Sigmoid colon (tissue), 7 donors: ENCODE results near the gene RAB11FIP5. TPM values are rescaled to one million over a fixed set of nuclear protein-coding genes. Genes with fewer than 3 reads are reported as not detected.
A peak's percentile ranks its signal among the peaks of the same experiment; 100 is the strongest.

Source experiments
- DNase-seq: peaks from one replicate; pipeline ENCODE4 v3.0.0-alpha.2; 2019
- H3K27ac ChIP-seq, 4 donors: fragments of 200-600 bp; sonication (generic); one replicate each; pipeline ENCODE4 v1.5.1; 2016 to 2019; ENCODE audit warnings: mild to moderate bottlenecking in 1 of 4
- H3K27me3 ChIP-seq, 3 donors: fragments of 200-600 bp; sonication (generic); one replicate each; pipeline ENCODE4 v1.5.1; 2019; ENCODE audit warnings: mild to moderate bottlenecking in 1 of 3
- H3K36me3 ChIP-seq, 4 donors: fragments of 200-600 bp; sonication (generic); one replicate each; pipeline ENCODE4 v1.5.1; 2016 to 2019
- H3K4me1 ChIP-seq, 4 donors: fragments of 200-600 bp; sonication (generic); one replicate each; pipeline ENCODE4 v1.5.1; 2017 to 2019
- H3K4me3 ChIP-seq, 4 donors: fragments of 200-600 bp; sonication (generic); one replicate each; pipeline ENCODE4 v1.5.1; 2017 to 2019; ENCODE audit warnings: mild to moderate bottlenecking in 2 of 4, moderate library complexity in 1 of 4
- H3K9me3 ChIP-seq, 4 donors: fragments of 200-600 bp in 3 of 4; sonication (generic) in 3 of 4; one replicate each; pipeline versions ENCODE4 v1.5.1 to v1.6.1; 2013 to 2019
- EP300 ChIP-seq, 4 donors: sonication (generic); formaldehyde crosslinking; IDR thresholded peaks; one replicate each; pipeline ENCODE4 v1.6.1; 2017; ENCODE audit warnings: antibody characterized with exemption in 4 of 4
- POLR2A ChIP-seq, 2 donors: fragments of 450-650 bp; IDR thresholded peaks; one replicate each; pipeline ENCODE4 v1.6.1; 2016; ENCODE audit warnings: antibody characterized with exemption in 2 of 2, mild to moderate bottlenecking in 2 of 2, moderate library complexity in 2 of 2
- POLR2AphosphoS5 ChIP-seq, 4 donors: sonication (generic); formaldehyde crosslinking; IDR thresholded peaks; one replicate each; pipeline ENCODE4 v1.6.1; 2017; ENCODE audit warnings: antibody characterized with exemption in 4 of 4
- WGBS, 2 donors: extraction: QIAGEN DNeasy Blood & Tissue Kit; methylation state at CpG; one replicate each; pipeline ENCODE4 v1.1.7; 2013; 5-methylcytosine and 5-hydroxymethylcytosine counted together
- intact Hi-C: fragments of 100-400 bp; cut with DNase I; formaldehyde crosslinking; loops from one replicate; pipeline ENCODE4 v1.15.1; 2023
- polyA plus RNA-seq, 3 donors: library from polyadenylated mRNA; stranded (reverse); fragments of 200-250 nt; gene quantifications; one replicate each; pipeline ENCODE4 v1.2.3, GENCODE V29; 2013
- total RNA-seq, 4 donors: library from RNA; depleted of rRNA; stranded (reverse); fragments of >200 nt; gene quantifications; one replicate each; pipeline ENCODE4 v1.1.0, GENCODE V29; 2016
- TF ChIP-seq, protein P1 (sequence below), 4 experiments: fragments of 450-650 bp in 3 of 4; fragments of 200-600 bp in 1 of 4; IDR thresholded peaks; one replicate each; pipeline ENCODE4 v1.5.1; 2016 to 2019; ENCODE audit warnings: antibody characterized with exemption in 4 of 4, mild to moderate bottlenecking in 3 of 4, moderate library complexity in 2 of 4
- donor health status: healthy with polysubstance abuse.
- donor health status: Bipolar disorder and iron deficiency.
- donor health status: healthy.

The RAB11FIP5 gene
- total and polyA plus RNA-seq, 7 donors: 9.6 to 24.4 (median 13.9) TPM

DNA sequence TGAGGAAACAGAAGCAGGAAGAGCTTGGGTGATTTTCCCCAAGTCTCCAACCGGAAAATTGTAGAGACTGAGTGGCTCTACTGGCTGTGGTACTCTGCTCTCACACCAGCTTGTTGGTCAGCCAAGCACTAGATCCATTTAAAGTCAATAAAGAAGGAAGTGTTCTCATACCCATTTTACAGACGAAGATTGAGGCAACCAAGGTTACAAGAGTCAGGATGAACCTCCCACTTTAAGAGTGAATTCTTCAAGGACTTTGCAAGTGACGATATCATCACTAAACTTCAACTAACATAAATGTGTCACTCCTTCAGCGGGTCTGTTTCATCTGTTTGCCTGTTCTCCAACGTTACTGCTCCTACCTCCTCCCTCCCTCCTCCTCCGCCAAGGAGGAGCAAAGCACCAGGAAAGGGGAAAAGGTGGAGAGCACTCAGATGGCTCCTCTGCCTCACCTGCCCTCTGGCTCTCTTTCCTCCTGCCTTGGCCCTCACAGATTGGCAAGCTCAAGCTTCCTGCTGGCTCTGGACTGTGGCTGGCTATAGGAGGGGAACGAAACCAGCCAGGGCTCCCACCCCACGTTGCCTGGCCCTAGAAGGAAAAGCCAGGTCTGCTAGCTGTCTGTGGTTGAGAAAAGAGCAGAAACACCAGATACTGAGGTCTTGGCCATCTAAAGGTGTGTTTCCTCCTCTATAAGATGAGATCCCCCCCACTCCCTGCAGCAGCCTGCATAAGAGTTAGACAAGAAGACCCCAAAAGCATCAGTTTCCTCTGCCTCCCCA is 3.6 kb upstream of the RAB11FIP5 start:
- H3K36me3 ChIP-seq: no peaks in the 10 kb centered on the region
- no peaks in the 10 kb centered on the region for H3K27me3 ChIP-seq
- H3K9me3 ChIP-seq: no peaks in the 10 kb centered on the region
- no peak for TF ChIP-seq POLR2AphosphoS5 (IDR thresholded peaks at IDR 0.05)
- TF ChIP-seq POLR2A (IDR thresholded peaks at IDR 0.05): no peak
- no peak for TF ChIP-seq EP300 (IDR thresholded peaks at IDR 0.05)
- TF ChIP-seq, protein P1, sequence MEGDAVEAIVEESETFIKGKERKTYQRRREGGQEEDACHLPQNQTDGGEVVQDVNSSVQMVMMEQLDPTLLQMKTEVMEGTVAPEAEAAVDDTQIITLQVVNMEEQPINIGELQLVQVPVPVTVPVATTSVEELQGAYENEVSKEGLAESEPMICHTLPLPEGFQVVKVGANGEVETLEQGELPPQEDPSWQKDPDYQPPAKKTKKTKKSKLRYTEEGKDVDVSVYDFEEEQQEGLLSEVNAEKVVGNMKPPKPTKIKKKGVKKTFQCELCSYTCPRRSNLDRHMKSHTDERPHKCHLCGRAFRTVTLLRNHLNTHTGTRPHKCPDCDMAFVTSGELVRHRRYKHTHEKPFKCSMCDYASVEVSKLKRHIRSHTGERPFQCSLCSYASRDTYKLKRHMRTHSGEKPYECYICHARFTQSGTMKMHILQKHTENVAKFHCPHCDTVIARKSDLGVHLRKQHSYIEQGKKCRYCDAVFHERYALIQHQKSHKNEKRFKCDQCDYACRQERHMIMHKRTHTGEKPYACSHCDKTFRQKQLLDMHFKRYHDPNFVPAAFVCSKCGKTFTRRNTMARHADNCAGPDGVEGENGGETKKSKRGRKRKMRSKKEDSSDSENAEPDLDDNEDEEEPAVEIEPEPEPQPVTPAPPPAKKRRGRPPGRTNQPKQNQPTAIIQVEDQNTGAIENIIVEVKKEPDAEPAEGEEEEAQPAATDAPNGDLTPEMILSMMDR (IDR thresholded peaks at IDR 0.05): no peak
- WGBS, 2 donors: 66 to 70% methylated on average over 8 of the region's 8 CpGs
- H3K27ac ChIP-seq: no peak overlapping the region
- DNase-seq: no peak
- intact Hi-C loops: no loop called here
- H3K4me1 ChIP-seq: peaks cover 0 to 19% (median 12%) of the 10 kb centered on the region in 4 donors
- no peak overlapping the region for H3K4me3 ChIP-seq

DNA sequence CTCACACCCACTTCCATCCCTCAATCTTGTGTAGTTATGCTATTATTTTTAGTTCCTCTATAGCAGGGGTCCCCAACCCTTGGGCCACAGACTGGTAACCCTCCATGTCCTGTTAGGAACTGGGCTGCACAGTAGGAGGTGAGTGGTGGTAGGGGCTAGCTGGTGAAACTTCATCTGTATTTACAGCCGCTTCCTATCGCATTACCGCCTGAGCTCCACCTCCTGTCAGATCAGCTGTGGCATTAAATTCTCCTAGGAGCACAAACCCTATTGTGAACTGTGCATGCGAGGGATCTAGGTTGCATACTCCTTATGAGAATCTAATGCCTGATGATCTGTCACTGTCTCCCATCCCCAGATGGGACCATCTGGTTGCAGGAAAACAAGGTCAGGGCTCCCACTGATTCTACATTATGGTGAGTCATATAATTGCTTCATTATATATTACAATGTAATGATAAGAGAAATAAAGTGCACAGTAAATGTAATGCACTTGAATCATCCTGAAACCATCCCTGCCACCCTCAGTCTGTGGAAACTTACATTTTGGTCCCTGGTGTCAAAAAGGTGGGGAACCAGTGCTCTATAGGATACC is 1.6 kb upstream of the RAB11FIP5 start:
- TF ChIP-seq, protein P1 (IDR thresholded peaks at IDR 0.05): no peak
- no peak for TF ChIP-seq POLR2A (IDR thresholded peaks at IDR 0.05)
- TF ChIP-seq EP300 (IDR thresholded peaks at IDR 0.05): no peak
- no peak for TF ChIP-seq POLR2AphosphoS5 (IDR thresholded peaks at IDR 0.05)
- H3K9me3 ChIP-seq: no peaks in the 10 kb centered on the region
- no peak for DNase-seq
- peaks cover 0 to 38% (median 32%) of the 10 kb centered on the region in 4 donors for H3K4me1 ChIP-seq
- H3K27me3 ChIP-seq: no peaks in the 10 kb centered on the region
- H3K27ac ChIP-seq: peak overlapping the region; percentile 88 to 97 (median 92)
- no peaks in the 10 kb centered on the region for H3K36me3 ChIP-seq
- WGBS, 2 donors: 83 to 90% methylated on average over 4 of the region's 4 CpGs
- intact Hi-C loops: loop anchor here (5.0 kb wide), 2 partner anchors 118 to 273 kb away; partner anchors contain the start of genes ALMS1, CCT7 and PRADC1
- H3K4me3 ChIP-seq: no peak overlapping the region

DNA sequence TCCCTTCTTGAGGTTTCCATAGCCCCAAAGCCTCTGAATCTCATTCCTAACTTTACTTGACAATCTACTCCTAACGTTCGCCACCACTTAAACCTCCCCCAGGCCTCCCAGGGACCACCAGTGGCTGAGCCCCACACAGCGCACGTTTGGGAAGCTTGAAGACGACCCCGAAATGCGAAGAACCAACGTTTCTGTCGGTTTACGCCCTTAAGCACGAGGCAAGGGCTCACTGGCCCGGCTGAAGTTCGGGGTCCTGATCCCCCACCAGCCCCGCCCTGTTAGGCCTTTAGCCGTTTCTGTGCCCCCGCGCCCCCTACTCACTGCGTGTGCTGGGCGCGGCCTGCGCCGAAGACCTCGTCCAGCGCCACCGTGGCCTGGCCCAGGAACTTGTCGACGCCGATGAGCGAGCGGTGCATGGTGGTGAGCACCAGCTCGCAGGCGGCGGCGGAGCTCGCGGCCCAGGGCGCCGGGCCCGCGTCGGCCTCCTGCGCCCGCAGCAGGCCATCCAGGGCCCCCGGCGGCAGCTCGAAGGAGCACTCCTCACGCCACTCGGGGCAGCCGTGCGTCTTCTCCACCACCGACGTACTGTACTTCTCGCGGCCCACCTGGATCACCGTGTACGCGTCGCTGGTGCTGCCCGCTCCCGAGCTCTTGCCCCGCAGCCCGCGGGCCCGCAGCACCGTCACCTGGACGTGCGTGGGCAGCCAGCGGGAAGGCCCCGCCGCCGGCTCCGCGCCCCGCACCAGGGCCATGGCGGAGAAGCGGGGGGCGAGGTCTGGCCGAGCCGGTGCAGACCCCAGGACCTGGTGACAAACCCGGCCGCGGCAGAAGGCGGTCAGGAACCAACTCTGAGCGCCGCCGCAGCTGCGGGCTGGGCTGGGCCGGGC is 479 bp downstream of the RAB11FIP5 start:
- intact Hi-C loops: loop anchor here (1.0 to 5.0 kb wide), 3 partner anchors 41 to 275 kb away; partner anchors contain the start of genes ALMS1, CCT7, PRADC1 and SFXN5
- H3K27me3 ChIP-seq: no peaks in the 10 kb centered on the region
- no peaks in the 10 kb centered on the region for H3K36me3 ChIP-seq
- TF ChIP-seq POLR2A (IDR thresholded peaks at IDR 0.05) (no peak), POLR2AphosphoS5 (IDR thresholded peaks at IDR 0.05) (peak in 2 of 4 donors; percentile 60 to 71), EP300 (IDR thresholded peaks at IDR 0.05) (no peak)
- TF ChIP-seq, protein P1 (IDR thresholded peaks at IDR 0.05): no peak
- peak overlapping the region; percentile 88 to 97 (median 92) for H3K27ac ChIP-seq
- DNase-seq: peak; percentile 68
- H3K4me3 ChIP-seq: peak overlapping the region; percentile 60 to 92 (median 84)
- WGBS, 2 donors: 1 to 2% methylated on average over 88 of the region's 88 CpGs
- no peaks in the 10 kb centered on the region for H3K9me3 ChIP-seq
- H3K4me1 ChIP-seq: peaks cover 0 to 52% (median 37%) of the 10 kb centered on the region in 4 donors
